Measurements from ENCODE around the gene CD247. TPM values are rescaled to one million over a fixed set of nuclear protein-coding genes. Genes with fewer than 3 reads are reported as not detected.

Gene CD247
- total and polyA plus RNA-seq, 2 of the 13 experiments (the other 11 are each of a cell fraction or from before 2014, with no cell fraction given): 0.20 TPM; not detected in 1

DNA sequence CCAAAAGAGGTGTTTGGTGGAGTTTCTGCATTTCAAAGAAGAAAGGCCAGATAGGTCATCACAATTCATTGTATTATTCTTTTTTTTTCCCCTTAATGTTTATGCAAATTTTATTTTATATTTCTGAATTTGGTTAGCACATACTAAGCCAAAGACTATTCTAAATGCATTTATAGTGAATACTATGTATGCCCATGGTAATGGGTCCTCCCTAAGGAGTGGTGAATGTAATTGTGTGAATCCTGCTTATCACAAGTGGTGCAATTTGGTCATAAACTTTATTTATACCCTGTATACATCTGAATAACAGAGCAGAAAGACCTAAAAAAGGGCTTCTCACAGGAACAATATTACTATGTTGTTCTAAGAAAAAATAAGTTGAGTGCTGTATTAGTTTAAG is 99.1 kb downstream of the CD247 start (continued):
- TF ChIP-seq SRSF9 (IDR thresholded peaks at IDR 0.05; ENCODE audit: borderline replicate concordance, insufficient read depth, low read depth, low read length, poor library complexity, severe bottlenecking) (no peak), KLF12 (CRISPR knock-in tag; IDR thresholded peaks at IDR 0.05; ENCODE audit: borderline replicate concordance) (no peak)

DNA sequence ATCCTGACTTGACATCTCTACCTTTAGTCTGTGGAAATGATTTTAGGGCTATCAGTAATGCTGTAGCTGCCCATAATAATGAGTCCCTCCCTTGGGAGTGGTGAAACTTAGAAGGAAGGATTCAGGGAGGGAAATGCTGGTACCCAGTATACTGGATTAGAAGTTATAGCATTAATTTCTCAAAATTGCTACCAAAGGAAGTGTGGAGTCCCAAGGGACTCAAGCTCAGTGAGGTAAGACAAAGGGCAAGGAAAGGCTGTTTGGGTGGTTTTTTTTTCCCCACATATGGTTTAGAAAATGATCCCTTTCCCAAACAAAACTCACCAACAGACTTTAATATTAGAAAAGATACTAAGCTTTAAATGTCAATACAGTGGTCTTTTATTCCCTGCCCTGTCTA is 99.9 kb downstream of the CD247 start:
- no peak for DNase-seq (ENCODE audit: low spot score)
- intact Hi-C loops (cut with micrococcal nuclease; ENCODE audit: unreplicated experiment): no loop called here
- in situ Hi-C loops (cut with HindIII; ENCODE audit: extremely low pct_ligation_motif_present, low pct_unique_long_range_greater_than_20kb): loop anchor here (10.0 kb wide), 1 partner anchor 116 kb away; no protein-coding TSS in a partner anchor
- H3K79me2 ChIP-seq (ENCODE audit: insufficient read depth, low read length): no peaks in the 10 kb centered on the region
- no peak overlapping the region for H3K9ac ChIP-seq (ENCODE audit: insufficient read depth, low read depth, low read length)
- no peak for TF ChIP-seq ZNF383 (CRISPR knock-in tag; IDR thresholded peaks at IDR 0.05; ENCODE audit: borderline replicate concordance)
- no peak for TF ChIP-seq ATRX (CRISPR knock-in tag; IDR thresholded peaks at IDR 0.05; ENCODE audit: borderline replicate concordance)
- POLR2A ChIA-PET: no interaction called here
- no peak overlapping the region for H3K4me3 ChIP-seq (replicated peaks in 1 of 3; ENCODE audit: insufficient read depth in 1 of 3, low read depth in 2 of 3, low read length in 3 of 3)
- H3K4me1 ChIP-seq (ENCODE audit: insufficient read depth, low read length): no peaks in the 10 kb centered on the region
- H3K27me3 ChIP-seq (ENCODE audit: control insufficient read depth in 1 of 2, insufficient read depth in 2 of 2, low read length in 2 of 2): no peaks in the 10 kb centered on the region
- H2AFZ ChIP-seq (ENCODE audit: low read length): no peak overlapping the region
- no peak overlapping the region for H3K4me2 ChIP-seq (ENCODE audit: low read depth, low read length)
- ATAC-seq: no peak
- BruUV-seq (replicated peaks): no TSS peak
- no peak overlapping the region for H3K27ac ChIP-seq (ENCODE audit: extremely low read length, insufficient read depth, low read length)
- no peaks in the 10 kb centered on the region for H3K9me3 ChIP-seq (ENCODE audit: low read length)
- H4K20me1 ChIP-seq (ENCODE audit: insufficient read depth, low read length): no peaks in the 10 kb centered on the region
- FAIRE-seq: no peak
- peaks cover 0 to 19% of the 10 kb centered on the region in 2 experiments; a peak in 3 of 5 replicates for H3K36me3 ChIP-seq (replicated peaks in 1 of 2; ENCODE audit: control insufficient read depth in 1 of 2, insufficient read depth in 2 of 2, low read length in 2 of 2)
- CTCF ChIA-PET (ENCODE audit: low intra/inter-chr PET ratio, low total read pairs): no interaction called here

DNA sequence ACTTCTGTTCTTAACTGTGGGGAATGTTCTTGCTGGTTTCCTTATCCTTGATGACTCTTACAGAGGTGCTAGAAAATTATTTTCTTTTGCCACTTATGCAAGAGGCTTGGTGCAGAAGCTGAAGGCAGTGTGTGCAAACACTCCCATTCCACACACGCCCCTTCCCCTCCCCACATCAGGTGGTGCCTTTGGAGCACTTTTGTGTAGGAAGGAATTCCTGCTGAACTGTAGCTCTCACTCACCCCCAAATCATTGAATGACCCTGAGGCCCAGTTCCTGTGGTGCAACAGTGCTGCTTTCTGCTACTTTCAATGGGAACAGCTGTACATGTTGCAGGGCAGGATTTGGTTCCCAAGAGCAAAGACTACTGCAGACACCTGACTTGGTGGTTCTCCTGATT is 101.8 kb downstream of the CD247 start:
- Histone ChIP-seq H3K9me3 (ENCODE audit: low read length) (no peaks in the 10 kb centered on the region), H3K4me1 (ENCODE audit: insufficient read depth, low read length) (no peaks in the 10 kb centered on the region), H3K4me2 (ENCODE audit: low read depth, low read length) (no peak overlapping the region), H3K27ac (ENCODE audit: extremely low read length, insufficient read depth, low read length) (no peak overlapping the region), H3K4me3 (replicated peaks in 1 of 3; ENCODE audit: insufficient read depth in 1 of 3, low read depth in 2 of 3, low read length in 3 of 3) (no peak overlapping the region), H2AFZ (ENCODE audit: low read length) (no peak overlapping the region), H3K27me3 (ENCODE audit: control insufficient read depth in 1 of 2, insufficient read depth in 2 of 2, low read length in 2 of 2) (no peaks in the 10 kb centered on the region), H3K36me3 (replicated peaks in 1 of 2; ENCODE audit: control insufficient read depth in 1 of 2, insufficient read depth in 2 of 2, low read length in 2 of 2) (peaks cover 4 to 23% of the 10 kb centered on the region in 2 experiments), H3K79me2 (ENCODE audit: insufficient read depth, low read length) (no peaks in the 10 kb centered on the region), H4K20me1 (ENCODE audit: insufficient read depth, low read length) (no peaks in the 10 kb centered on the region), H3K9ac (ENCODE audit: insufficient read depth, low read depth, low read length) (no peak overlapping the region)
- intact Hi-C loops (cut with micrococcal nuclease; ENCODE audit: unreplicated experiment) (no loop called here), in situ Hi-C loops (cut with HindIII; ENCODE audit: extremely low pct_ligation_motif_present, low pct_unique_long_range_greater_than_20kb) (loop anchor here (10.0 kb wide), 1 partner anchor 118 kb away; no protein-coding TSS in a partner anchor)
- no TSS peak for BruUV-seq (replicated peaks)
- no peak for ATAC-seq
- WGBS (ENCODE audit: low lambda C conversion rate): 100% methylated on average over 1 of the region's 1 CpG
- DNase-seq (ENCODE audit: low spot score): no peak
- POLR2A ChIA-PET: no interaction called here
- peak; percentile 21 for FAIRE-seq
- CTCF ChIA-PET (ENCODE audit: low intra/inter-chr PET ratio, low total read pairs): no interaction called here
- TF ChIP-seq FLYWCH1 (CRISPR knock-in tag; IDR thresholded peaks at IDR 0.05): no peak
- no peak for TF ChIP-seq TRIM24 (CRISPR knock-in tag; IDR thresholded peaks at IDR 0.05)
- TF ChIP-seq SRY (CRISPR knock-in tag; IDR thresholded peaks at IDR 0.05): no peak
- TF ChIP-seq MED1 (CRISPR knock-in tag; IDR thresholded peaks at IDR 0.05): no peak
- TF ChIP-seq ASH2L (IDR thresholded peaks at IDR 0.05; ENCODE audit: insufficient read length, low read depth, low read length): no peak
- TF ChIP-seq, protein P1, sequence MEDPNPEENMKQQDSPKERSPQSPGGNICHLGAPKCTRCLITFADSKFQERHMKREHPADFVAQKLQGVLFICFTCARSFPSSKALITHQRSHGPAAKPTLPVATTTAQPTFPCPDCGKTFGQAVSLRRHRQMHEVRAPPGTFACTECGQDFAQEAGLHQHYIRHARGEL (CRISPR knock-in tag; IDR thresholded peaks at IDR 0.05): no peak
- no peak for TF ChIP-seq NR2F1 (CRISPR knock-in tag; IDR thresholded peaks at IDR 0.05)
- TF ChIP-seq, protein P2, sequence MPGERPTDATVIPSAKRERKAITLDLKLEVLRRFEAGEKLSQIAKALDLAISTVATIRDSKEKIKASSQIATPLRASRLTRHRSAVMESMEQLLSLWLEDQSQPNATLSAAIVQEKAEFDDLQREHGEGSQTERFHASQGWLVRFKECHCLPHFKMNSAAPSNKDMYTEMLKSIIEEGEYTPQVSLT (CRISPR knock-in tag; IDR thresholded peaks at IDR 0.05; ENCODE audit: borderline replicate concordance, low read depth): no peak
- TF ChIP-seq ZBTB7B (CRISPR knock-in tag; IDR thresholded peaks at IDR 0.05): no peak
- TF ChIP-seq ZNF556 (CRISPR knock-in tag; IDR thresholded peaks at IDR 0.05; ENCODE audit: borderline replicate concordance): no peak
- TF ChIP-seq HOXD1 (CRISPR knock-in tag; IDR thresholded peaks at IDR 0.05): no peak
- TF ChIP-seq NAIF1 (CRISPR knock-in tag; IDR thresholded peaks at IDR 0.05; ENCODE audit: borderline replicate concordance): no peak
